ENCODE data around the gene IFT43.

- no peak for TF ChIP-seq CTCF (IDR thresholded peaks at IDR 0.05)
- TF ChIP-seq POLR2A (IDR thresholded peaks at IDR 0.05) = no peak
- peak; percentile 88 for TF ChIP-seq EP300 (IDR thresholded peaks at IDR 0.05)
Measured at GRCh38 chr14:76012354-76012753, 26.8 kb downstream of the IFT43 start.
